Smooth muscle cell (in vitro differentiated cells): ENCODE results near the gene UBE2L6. TPM values are rescaled to one million over a fixed set of nuclear protein-coding genes. Genes with fewer than 3 reads are reported as not detected.

Source experiments
- DNase-seq: peaks from one replicate; lab custom pipeline; 2025; ENCODE audit not compliant: unreplicated experiment; lab: John Stamatoyannopoulos, UW
- H2AFZ ChIP-seq: fragments of 200-600 bp; sonication (generic); 2 replicates; pipeline ENCODE4 v1.6.0; 2016; ENCODE audit warnings: antibody characterized with exemption, low read depth, mild to moderate bottlenecking
- H3F3A ChIP-seq: fragments of 200-600 bp; sonication (generic); 2 replicates; pipeline ENCODE4 v1.6.0; 2017; ENCODE audit warnings: antibody characterized with exemption, low read depth
- H3K27ac ChIP-seq: fragments of 200-600 bp; sonication (generic); 2 replicates; pipeline ENCODE4 v1.5.1; 2016; ENCODE audit warnings: low read depth, mild to moderate bottlenecking
- H3K27me3 ChIP-seq: fragments of 200-600 bp; sonication (generic); 2 replicates; pipeline ENCODE4 v1.6.1; 2016; ENCODE audit warnings: low read depth, mild to moderate bottlenecking
- H3K36me3 ChIP-seq: fragments of 200-600 bp; sonication (generic); 2 replicates; pipeline ENCODE4 v1.5.1; 2016; ENCODE audit warnings: low read depth
- H3K4me1 ChIP-seq: fragments of 200-600 bp; sonication (generic); 2 replicates; pipeline ENCODE4 v1.5.1; 2016; ENCODE audit warnings: low read depth
- H3K4me2 ChIP-seq: fragments of 200-600 bp; sonication (generic); 2 replicates; pipeline ENCODE4 v1.6.0; 2016; ENCODE audit warnings: mild to moderate bottlenecking
- H3K4me3 ChIP-seq: fragments of 200-600 bp; sonication (generic); 2 replicates; pipeline ENCODE4 v1.5.1; 2016; ENCODE audit warnings: mild to moderate bottlenecking
- H3K79me2 ChIP-seq: fragments of 200-600 bp; sonication (generic); 2 replicates; pipeline ENCODE4 v1.6.0; 2016; ENCODE audit warnings: low read depth, mild to moderate bottlenecking
- H3K9ac ChIP-seq: fragments of 200-600 bp; sonication (generic); 2 replicates; pipeline ENCODE4 v1.6.0; 2016; ENCODE audit warnings: low read depth
- H3K9me3 ChIP-seq: fragments of 200-600 bp; sonication (generic); replicated peaks from 2 replicates; pipeline ENCODE4 v1.5.1; 2016; ENCODE audit warnings: low read depth
- H4K20me1 ChIP-seq: fragments of 200-600 bp; sonication (generic); 2 replicates; pipeline ENCODE4 v1.6.0; 2016; ENCODE audit warnings: low read depth
- CTCF ChIP-seq: fragments of 200-600 bp; sonication (generic); IDR thresholded peaks from 2 replicates; pipeline ENCODE4 v1.5.1; 2017; ENCODE audit warnings: borderline replicate concordance, mild to moderate bottlenecking, antibody characterized with exemption; ENCODE audit not compliant: insufficient read depth, poor library complexity, severe bottlenecking
- WGBS: methylation state at CpG from one replicate; pipeline ENCODE4 v1.1.7; 2016; ENCODE audit warnings: low lambda C conversion rate; 5-methylcytosine and 5-hydroxymethylcytosine counted together
- polyA plus RNA-seq: library from polyadenylated mRNA; unstranded; fragments of >200 nt; fragmentation: Nextera tagmentation; extraction: Ambion mirVana; gene quantifications from 2 replicates; pipeline ENCODE4 v1.2.1, GENCODE V29; 2016
- total RNA-seq: library from RNA; depleted of rRNA; stranded (reverse); fragments of >200 nt; gene quantifications from 2 replicates; pipeline ENCODE4 v1.2.3, GENCODE V29; 2014

UBE2L6 gene
- total and polyA plus RNA-seq, 2 experiments from 2014 or later, result 14.4 to 28.2 TPM

GRCh38 chr11:57545883-57546282 is 21.6 kb downstream of the UBE2L6 start:
- WGBS, result 96% methylated on average over 12 of the region's 13 CpGs
- H4K20me1 ChIP-seq, result no peaks in the 10 kb centered on the region
- no peak overlapping the region for H2AFZ ChIP-seq

GRCh38 chr11:57544566-57544965 is 22.9 kb downstream of the UBE2L6 start:
- Histone ChIP-seq H3K79me2 (no peaks in the 10 kb centered on the region), H3K9me3 (no peaks in the 10 kb centered on the region), H3K4me3 (no peak overlapping the region), H3K4me1 (no peaks in the 10 kb centered on the region), H3K4me2 (no peak overlapping the region), H3F3A (no peaks in the 10 kb centered on the region), H3K36me3 (no peaks in the 10 kb centered on the region), H3K27ac (no peak overlapping the region), H3K27me3 (no peaks in the 10 kb centered on the region), H4K20me1 (no peaks in the 10 kb centered on the region), H2AFZ (no peak overlapping the region), H3K9ac (no peak overlapping the region)
- 93% methylated on average over 6 of the region's 6 CpGs for WGBS
- no peak for TF ChIP-seq CTCF
- DNase-seq, result no peak

More at GRCh38 chr11:57545883-57546282, 21.6 kb downstream of the UBE2L6 start:
- Histone ChIP-seq H3K4me1 (no peaks in the 10 kb centered on the region), H3K4me3 (no peak overlapping the region), H3K27me3 (no peaks in the 10 kb centered on the region), H3K9me3 (no peaks in the 10 kb centered on the region), H3K9ac (no peak overlapping the region), H3K27ac (no peak overlapping the region), H3K4me2 (no peak overlapping the region), H3K36me3 (no peaks in the 10 kb centered on the region), H3F3A (no peaks in the 10 kb centered on the region), H3K79me2 (no peaks in the 10 kb centered on the region)
- TF ChIP-seq CTCF, result no peak
- no peak for DNase-seq

- Histone ChIP-seq H3K9ac (no peak overlapping the region), H3F3A (no peaks in the 10 kb centered on the region), H3K4me3 (no peak overlapping the region), H3K27ac (no peak overlapping the region), H3K27me3 (no peaks in the 10 kb centered on the region), H3K79me2 (no peaks in the 10 kb centered on the region), H3K4me1 (no peaks in the 10 kb centered on the region), H2AFZ (no peak overlapping the region), H3K36me3 (no peaks in the 10 kb centered on the region), H4K20me1 (no peaks in the 10 kb centered on the region), H3K9me3 (no peaks in the 10 kb centered on the region), H3K4me2 (no peak overlapping the region)
- 62% methylated on average over 6 of the region's 6 CpGs for WGBS
- TF ChIP-seq CTCF, result no peak
- DNase-seq, result no peak
Observed at GRCh38 chr11:57543593-57543992, 23.9 kb downstream of the UBE2L6 start.

GRCh38 chr11:57542582-57542981 is 24.9 kb downstream of the UBE2L6 start:
- no peaks in the 10 kb centered on the region for H3K36me3 ChIP-seq
- no peak for TF ChIP-seq CTCF
- no peak overlapping the region for H2AFZ ChIP-seq
- H3K4me1 ChIP-seq, result no peaks in the 10 kb centered on the region
- no peak overlapping the region for H3K27ac ChIP-seq
- H3K4me3 ChIP-seq, result no peak overlapping the region
- H3K4me2 ChIP-seq, result no peak overlapping the region
- H3F3A ChIP-seq, result no peaks in the 10 kb centered on the region
- 71% methylated on average over 4 of the region's 4 CpGs for WGBS
- H3K27me3 ChIP-seq, result no peaks in the 10 kb centered on the region
- DNase-seq, result no peak
- H4K20me1 ChIP-seq, result no peaks in the 10 kb centered on the region
- H3K79me2 ChIP-seq, result no peaks in the 10 kb centered on the region
- no peak overlapping the region for H3K9ac ChIP-seq
- H3K9me3 ChIP-seq, result no peaks in the 10 kb centered on the region
